ENCODE measurements around the gene SAP130.
A peak's percentile ranks its signal among the peaks of the same experiment; 100 is the strongest.

Gene SAP130

DNA sequence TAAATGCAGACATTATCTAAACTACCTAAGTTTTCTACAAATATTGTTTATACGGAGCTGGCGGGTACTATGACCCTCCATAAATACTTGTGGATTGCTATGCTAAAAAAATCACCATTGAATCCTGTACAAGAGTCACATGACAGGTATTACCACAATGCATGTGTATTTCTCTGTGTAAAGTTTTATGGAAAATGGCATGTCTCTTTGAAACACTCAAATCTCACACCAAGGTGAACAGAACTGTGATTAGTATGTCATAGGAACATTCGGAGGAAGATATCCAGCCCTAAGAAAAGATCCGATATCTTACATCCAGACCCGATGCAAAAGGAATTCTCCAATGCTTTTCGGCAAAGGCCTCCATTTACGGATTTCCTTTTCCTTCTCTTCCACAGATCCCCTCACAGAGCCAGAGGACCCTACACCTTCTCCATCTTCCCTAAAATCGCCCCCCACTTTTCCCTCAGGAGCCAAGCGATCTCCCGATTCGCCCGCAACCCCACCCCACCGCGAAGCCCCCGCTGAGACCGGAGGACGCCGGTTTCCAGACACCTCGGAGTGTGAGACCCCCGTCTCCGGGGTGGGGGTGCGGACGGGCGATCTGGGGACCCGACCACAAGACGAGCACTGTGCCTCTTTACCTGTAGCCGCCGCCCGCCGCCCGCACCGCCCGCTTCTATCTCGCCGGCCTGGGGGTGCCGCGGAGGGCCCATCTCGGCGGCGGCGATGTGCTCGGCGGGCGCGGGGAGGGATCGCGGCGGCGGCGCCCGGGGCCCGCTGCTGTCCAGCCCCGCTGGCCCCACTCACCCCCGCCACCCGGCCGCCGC, 1.2 kb downstream of the SAP130 start:
- no peak for DNase-seq (ENCODE audit: low read depth)

DNA sequence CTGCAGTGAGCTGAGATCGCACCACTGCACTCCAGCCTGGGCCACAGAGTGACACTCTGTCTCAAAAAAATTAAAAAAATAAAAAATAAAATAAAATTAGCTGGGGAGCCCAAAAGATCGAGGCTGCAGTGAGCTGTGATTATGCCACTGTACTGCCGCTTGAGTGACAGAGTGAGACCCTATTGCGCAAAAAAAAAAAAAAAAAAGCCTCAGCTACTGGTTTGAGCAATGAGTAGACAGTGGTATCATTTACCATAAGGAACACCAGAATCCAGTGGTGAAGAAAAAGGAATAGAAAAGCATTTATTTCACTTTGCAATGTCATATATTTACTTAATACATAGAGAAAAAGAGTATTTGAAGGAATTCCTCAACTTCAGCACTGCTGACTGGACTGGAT, 3.0 kb downstream of the SAP130 start:
- DNase-seq (ENCODE audit: low read depth), result no peak

DNA sequence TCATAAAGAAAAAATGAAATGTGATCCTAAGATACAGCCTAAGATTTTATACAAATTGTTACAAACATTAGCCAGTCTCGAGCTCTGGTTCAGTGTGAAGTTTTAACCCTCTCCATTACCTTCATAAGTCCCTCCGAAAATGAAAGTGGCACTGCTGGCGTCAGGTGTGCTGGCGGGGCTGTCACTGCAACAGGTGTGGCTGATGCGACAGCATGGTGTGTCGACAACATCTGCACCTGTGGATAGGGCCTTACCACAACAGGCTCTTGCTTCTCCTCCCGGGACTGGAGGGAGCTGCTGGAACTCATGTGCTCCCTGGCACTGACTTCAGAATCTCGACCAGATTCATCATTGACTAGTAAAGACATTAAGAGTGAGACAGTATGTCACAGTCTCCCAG, 10.3 kb downstream of the SAP130 start:
- DNase-seq (ENCODE audit: low read depth), result no peak

DNA sequence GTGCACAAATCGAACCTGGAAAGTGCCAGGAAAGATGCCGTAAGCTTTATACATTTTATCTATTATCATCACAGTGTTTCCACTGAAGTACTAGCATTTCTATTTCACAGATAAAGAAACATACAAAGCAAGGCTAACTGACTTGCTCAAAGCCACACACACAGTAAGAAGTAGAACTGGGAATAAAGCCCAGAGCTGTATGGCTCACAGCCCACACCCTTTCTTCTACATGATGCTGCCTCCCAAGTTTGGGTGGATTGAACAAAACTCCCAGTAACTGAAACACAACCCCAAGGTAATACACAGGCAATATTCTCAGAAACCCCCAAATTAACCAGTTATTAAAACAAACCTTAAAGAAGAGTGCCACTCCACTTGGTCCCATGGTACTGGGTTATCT, 11.2 kb downstream of the SAP130 start:
- peak; percentile 23 for DNase-seq (ENCODE audit: low read depth)

DNA sequence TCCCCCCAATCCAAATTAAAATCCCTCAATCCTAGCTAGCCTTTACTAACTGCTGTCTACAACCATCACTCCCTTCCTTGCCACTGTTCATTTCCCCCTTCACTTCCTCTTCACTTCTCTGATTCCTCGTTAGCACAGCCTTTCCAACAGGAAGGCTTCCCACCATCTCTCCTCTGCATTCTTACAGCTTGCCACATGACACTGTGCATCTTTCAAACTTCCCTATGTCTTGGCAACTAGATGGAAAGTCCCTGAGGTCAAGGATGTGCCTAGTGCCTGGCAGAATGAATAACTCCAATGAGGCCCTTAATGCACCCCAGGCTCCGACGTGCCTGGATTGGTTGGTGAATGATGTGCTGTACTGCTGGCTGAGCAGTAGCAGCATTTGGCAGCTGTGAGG, 15.2 kb downstream of the SAP130 start:
- DNase-seq (ENCODE audit: low read depth), result no peak

DNA sequence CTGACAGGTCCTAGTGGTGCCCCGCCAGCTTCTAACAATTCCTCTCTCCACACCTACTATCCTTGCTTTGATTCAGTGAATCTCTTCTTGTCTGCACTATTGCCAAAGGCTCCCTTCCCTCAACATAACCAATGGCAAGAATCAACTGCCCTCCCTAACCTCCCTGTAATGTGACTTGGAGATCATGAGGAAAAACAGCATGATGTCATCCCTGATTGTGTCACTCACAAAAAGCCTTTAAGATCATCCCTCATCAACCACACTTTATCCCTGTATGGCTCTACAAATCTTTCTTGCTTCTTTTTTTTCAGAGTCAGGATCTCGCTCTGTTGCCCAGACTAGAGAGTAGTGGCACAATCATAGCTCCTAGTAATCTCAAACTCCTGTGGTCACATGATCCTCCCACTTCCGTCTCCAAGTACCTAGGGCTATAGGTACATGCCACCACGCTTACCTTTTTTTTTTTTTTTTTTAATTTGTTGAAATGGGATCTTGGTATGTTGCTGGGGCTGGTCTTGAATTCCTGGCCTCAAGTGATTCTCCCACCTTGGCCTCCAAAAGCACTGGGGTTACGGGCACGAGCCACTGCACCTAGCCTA, 19.7 kb downstream of the SAP130 start:
- no peak for DNase-seq (ENCODE audit: low read depth)

DNA sequence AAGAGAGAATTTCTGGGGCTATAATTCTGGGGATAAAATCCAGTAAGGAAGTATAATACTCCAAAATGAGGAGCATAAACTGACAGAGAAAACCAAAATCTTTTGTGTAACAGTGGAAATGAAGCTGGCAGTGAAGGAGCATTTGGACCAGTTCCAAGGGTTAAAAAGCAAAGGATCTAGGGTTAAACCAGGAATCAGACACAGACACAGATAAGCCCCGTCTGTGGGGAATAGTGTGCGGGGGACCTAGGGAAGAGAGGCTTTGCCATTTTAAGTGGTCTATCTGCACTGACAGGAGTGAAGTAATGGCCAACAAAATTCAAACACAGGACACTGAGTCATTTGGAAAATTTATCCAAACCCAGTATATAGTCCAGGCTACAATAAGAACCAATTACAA, 23.4 kb downstream of the SAP130 start:
- DNase-seq (ENCODE audit: low read depth), result no peak

DNA sequence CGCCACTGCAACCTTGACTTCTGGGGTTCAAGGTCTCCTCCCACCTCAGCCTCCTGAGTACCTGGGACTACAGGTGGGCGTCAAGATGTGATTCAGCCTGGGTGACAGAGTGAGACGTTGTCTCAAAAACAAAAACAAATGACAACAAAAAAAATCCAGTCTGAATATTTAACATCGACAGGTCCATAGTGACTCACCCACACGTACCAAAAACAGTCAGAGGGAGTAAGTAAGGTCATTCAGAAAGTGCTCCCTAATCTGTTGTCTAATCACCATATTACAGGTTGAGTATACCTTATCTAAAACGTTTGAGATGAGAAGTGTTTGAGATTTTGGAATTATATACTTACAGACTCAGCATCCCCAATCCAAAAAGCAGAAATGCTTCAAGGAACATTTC, 24.4 kb downstream of the SAP130 start:
- DNase-seq (ENCODE audit: low read depth), result no peak

DNA sequence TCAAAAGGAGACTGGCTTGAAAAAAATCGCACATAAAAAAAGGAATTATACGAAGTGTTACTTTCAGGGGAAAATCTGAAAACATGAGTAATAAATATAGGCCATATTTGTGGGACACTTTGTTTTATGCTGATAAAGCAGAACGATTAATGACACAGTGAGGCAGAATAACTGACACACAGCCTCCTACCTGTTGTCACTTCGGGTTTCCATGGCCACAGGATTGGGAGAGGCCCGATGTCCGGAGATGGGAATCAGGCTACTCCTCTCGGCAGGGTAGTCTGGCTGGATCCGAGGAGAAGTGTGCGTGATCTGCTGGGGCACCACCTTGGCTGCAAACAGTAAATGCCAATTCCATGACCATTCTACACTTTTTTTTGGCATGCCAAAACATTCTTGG, 31.7 kb downstream of the SAP130 start:
- no peak for DNase-seq (ENCODE audit: low read depth)

DNA sequence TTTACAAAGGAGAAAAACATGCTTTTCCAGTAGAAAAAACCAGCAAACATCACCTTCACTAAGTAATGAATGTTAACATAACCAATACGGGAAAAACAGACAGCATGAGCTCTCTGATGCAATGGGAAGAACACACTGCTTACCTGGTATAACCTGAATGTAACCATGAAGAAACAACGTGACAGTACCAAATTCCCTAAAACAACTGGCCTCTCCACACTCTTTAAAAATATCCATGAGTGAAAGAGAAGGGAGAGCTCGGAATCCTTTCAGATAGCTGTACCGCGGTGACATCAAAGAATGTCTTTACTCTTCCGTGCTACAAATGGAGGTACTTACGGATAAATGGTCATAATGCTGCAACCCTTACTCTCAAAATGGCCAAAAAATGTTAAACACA, 32.1 kb downstream of the SAP130 start:
- DNase-seq (ENCODE audit: low read depth), result no peak

DNA sequence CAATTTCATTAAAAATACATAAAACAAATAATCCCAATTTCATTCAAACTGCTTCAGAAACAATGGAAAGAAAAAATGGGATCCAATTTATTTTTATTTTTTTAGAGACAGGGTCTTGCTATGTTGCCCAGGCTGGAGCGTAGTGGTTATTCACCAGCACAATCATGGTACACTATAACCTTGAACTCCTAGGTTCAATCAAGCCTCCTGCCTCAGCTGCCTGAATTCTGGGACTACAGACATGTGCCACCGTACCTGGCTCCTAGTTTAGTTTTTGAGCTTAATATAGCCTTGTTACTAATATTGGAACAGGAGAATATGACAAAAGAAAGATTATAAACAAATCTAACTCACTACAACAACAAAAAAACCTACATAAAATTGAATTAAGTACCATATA, 34.2 kb downstream of the SAP130 start:
- DNase-seq (ENCODE audit: low read depth), result no peak

DNA sequence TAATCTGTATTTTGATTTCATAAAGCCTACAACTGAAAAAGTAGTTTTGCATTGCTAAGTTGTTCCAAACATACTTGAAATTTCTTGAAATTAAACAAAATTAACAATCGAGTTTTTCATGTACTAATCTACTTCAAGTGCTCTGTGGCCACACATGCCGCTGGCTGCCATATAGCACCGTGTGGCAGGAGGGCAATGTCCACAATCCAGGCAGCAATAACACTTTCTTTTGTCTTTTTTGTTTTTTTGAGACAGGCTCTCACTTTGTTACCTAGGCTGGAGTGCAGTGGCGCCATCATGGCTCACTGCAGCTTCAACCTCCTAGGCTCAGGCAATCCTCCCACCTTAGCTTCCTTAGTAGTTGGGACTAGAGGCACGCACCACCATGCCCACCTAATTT, 36.1 kb downstream of the SAP130 start:
- DNase-seq (ENCODE audit: low read depth), result no peak

DNA sequence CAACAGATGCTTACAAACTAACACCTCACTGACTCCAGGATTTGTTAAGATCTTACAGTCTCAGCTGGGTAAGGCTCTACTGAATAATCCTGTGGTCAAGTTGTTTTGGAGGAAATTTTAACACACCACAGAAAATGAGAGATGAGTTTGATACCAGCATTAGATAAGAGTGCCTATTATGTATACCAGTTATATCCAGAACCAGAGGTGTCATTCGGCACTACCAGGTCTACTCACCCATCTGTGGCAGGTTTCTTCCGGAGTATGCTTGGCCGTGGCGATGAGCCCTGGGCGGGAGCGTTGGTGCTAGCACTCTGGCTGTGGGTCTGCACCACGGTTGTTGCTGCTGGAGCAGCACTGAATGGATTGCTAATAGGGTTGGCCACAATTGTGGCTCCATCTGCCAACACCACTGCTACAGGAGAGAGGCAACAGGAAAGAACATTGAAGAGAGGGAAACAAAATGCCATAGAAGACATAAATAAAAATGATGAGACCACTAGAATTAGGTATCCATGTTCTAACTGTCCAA, 41.2 kb downstream of the SAP130 start:
- DNase-seq (ENCODE audit: low read depth), result no peak

DNA sequence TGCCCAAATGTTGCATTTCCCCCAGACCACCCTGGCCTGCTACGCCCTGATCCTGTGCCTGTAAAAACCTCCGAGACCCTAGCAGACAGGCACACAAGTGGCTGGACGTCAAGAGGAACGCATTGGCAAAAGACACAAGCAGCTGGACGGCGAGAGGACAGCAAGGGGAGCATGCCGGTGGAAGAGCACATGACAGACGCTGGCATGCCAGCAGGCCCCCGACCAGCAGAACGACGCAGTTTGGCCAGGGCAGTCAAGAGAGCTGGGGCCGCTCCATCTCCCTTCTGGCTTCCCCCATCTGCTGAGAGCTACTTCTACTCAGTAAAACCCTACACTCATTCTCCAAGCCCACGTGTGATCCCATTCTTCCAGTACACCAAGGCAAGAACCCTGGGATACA, 42.1 kb downstream of the SAP130 start:
- DNase-seq (ENCODE audit: low read depth), result no peak

DNA sequence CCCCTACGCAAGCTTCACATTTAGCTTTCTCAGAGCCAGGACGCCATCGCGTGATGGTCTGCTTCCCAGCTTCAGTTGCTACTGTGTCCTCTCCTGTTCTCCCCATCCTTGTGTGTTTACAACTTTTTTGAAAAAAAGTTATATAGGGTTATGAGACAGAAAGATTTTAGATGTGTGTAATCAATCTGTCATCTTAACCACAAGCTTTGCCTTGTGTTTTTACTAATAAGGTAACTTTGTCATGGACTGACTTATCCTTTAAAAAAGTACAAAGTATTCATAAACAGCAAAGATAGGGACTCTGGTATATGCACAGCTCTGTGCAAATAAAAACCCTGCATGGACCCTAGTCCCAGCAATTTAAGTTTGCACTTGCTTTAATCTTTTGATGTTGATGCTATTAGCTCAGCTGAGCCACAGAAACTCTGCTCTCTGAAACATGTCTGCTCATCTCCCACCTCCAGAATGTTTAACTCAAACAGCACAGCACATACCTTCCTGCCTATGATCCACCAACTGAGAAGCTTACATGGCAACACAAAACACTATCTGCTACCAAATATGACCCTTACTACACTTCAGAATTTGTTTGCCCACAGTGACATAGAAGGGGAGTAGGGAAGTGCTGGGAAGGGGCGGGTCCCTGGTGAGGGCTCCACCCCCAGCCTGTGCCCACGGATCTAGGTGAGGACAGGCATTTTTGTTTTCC, 42.7 kb downstream of the SAP130 start:
- DNase-seq (ENCODE audit: low read depth), result no peak

DNA sequence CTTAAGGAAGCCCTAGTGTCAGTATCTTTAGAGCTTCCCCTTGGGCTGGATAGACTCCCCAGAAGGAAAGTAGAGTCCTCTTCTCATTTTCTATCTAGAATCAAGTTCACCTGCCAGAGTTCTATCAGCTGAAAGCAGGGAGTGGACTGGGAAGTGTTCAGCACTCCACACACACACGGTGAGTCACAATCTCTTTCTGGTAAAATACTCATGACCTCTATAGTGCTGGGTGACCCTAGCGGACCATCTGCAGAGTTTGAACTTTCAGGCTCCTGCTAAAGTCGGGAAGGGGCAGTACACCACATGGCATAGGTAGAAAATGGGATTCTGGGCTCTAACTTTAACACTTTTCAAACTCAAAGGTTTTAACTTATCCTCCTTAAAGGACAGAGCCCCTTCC, 43.3 kb downstream of the SAP130 start:
- DNase-seq (ENCODE audit: low read depth), result no peak

DNA sequence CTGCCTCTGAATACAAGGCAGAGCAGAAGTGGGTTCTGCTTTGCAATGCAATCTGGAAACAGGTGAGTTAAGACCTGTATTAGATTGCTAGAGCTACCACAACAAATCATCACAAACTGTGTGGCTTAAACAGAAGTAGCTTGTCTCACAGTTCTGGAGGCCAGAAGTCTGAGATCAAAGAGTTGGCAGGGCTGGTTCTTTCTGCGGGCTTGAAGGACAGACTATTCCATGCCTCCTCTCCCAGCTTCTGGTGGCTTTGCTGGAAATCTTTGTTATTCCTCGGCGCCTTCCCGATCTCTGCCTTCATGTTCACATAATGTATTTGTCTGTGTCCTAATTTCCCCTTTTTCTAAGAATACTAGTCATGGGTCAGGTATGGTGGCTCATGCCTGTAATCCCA, 58.4 kb downstream of the SAP130 start:
- DNase-seq (ENCODE audit: low read depth), result no peak

DNA sequence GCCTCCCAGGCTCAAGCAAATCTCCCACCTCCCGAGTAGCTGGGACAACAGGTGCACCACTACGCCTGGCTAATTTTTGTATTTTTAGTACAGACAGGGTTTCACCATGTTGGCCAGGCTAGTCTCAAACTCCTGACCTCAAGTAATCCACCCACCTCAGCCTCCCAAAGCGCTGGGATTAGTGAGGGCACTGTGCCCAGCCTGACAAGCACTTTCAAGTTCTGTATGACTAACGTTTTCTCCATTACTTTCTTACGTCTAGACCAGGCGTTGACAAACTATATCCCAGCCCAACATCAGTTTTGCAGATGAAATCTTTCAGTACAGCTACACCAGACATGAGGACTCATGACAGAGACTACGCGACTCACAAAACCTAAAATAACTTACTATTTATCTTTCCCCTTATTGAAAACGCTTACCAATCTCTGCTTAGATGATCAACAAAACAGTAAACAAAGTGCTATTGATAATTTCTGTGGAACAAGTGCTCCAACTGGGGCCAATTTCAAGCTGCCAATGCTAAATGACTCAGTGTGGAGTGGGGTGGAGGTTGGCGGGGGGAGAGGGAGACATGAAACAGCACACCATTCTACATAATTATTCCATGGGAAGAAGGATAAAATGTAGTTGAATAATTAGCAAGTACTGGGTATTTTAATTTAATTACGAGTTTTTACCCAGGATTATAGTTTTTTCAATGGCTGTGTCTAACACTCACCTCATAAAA, 59.1 kb downstream of the SAP130 start:
- DNase-seq (ENCODE audit: low read depth), result no peak

DNA sequence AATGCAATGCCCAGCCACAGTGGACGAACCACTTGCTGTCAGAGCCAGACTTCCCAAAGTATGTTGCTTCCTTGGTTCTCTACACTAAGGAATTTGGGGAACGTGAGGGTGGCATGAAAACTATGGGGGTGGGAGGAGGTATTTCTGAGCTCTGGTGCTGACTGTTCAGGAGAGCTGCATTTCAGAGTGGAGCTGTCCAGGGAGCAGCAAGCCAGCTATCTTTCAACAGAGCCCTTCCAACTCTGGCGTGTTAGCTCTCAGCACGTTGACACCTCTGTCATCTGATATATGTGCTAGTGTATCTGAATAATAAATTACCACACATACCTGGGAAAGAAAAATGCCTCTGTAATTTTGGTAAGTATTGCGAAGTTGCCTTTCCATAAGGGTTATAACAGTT, 66.1 kb downstream of the SAP130 start:
- DNase-seq (ENCODE audit: low read depth), result no peak

DNA sequence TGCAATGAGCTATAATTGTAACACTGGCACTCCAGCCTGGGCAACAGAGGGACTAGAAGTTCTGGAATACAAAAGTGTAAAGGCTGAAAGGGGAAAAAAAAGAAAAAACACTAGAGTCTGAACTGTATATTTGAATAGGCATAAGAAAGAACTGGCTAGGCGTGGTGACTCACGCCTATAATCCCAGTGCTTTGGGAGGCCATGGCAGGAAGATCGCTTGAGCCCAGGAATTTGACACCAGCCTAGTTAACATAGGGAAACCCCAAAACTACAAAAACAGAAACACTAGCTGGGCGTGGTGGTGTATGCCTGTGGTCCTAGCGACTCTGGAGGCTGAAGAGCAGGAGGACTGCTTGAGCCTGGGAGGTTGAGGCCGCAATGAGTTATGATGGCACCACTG, 70.6 kb downstream of the SAP130 start:
- DNase-seq (ENCODE audit: low read depth), result no peak

DNA sequence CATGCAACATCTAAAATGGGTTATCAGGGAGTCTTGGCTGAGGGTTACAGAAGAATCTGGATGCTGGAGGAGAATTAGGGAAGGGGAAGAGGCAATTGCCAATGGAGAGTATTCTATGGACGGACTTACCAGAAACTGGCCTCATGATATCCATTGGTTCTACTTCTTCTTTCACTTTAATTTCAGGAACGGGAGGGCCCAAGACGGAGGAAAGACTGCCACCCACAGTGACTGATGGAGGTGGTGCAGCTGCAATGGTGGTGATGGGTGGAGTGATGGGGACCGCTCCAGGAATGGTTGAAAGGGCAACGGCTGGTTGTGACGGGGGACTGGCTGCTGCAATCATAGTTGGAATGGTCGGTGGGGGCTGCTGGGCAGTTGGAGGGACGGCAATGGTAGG, 73.0 kb downstream of the SAP130 start:
- no peak for DNase-seq (ENCODE audit: low read depth)

DNA sequence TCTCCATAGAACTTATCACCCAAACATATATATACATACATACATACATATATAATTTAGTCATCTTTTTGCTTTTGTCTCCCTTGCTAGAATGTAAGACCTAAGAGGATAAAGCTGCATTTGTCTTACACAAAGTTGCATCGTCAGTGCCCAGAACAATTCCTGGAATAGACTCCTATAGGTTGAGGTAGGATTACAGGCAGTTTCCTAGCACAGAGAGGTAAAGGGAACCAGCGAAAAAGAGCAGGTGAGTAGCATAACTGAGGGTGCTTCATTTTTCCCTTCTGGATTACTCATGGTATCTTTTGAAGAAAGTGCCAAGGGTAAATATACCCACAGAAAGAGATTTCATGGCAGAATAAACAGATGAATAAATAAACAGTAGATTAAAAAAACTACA, 74.0 kb downstream of the SAP130 start:
- DNase-seq (ENCODE audit: low read depth), result no peak

Data from stromal cell of bone marrow (primary cell).